Panc1 (cell line): ENCODE results near the gene ARHGEF28. TPM values are rescaled to one million over a fixed set of nuclear protein-coding genes. Genes with fewer than 3 reads are reported as not detected.

ENCODE experiments used
- ATAC-seq: fragments of 200-7000 bp; cut with Tn5 transposase; 2 replicates; pipeline ENCODE4 v1.9.1; 2020; ENCODE audit warnings: mild to moderate bottlenecking, moderate library complexity
- BruUV-seq: library from RNA; stranded (reverse); fragments of 400-500 nt; replicated peaks from 2 replicates; lab custom pipeline; 2021; lab: Mats Ljungman, UMichigan
- CTCF ChIA-PET: fragments of 300-600 bp; sonication (Branson Sonifier 250); formaldehyde crosslinking; loops from one replicate; lab custom pipeline; 2022; ENCODE audit warnings: antibody characterized with exemption; lab: Charles Lee
- POLR2A ChIA-PET: fragments of 300-600 bp; sonication (Branson Sonifier 250); formaldehyde crosslinking; loops from one replicate; lab custom pipeline; 2022; ENCODE audit warnings: antibody characterized with exemption; lab: Charles Lee
- DNase-seq: peaks from one replicate; pipeline ENCODE4 v3.0.0-alpha.2; 2010; ENCODE audit warnings: low read depth, low spot score
- H3K27ac ChIP-seq: 2 replicates; pipeline ENCODE4 v1.5.1; 2011; ENCODE audit warnings: mild to moderate bottlenecking, low read length, inconsistent platforms
- H3K27me3 ChIP-seq: fragments of 200-500 bp; sonication (Bioruptor generic); 2 replicates; pipeline ENCODE4 v1.6.0; 2014; ENCODE audit warnings: low read length, inconsistent platforms; ENCODE audit not compliant: control insufficient read depth, insufficient read depth
- H3K36me3 ChIP-seq: fragments of 200-500 bp; sonication (Bioruptor generic); 2 replicates; pipeline ENCODE4 v1.5.1; 2014; ENCODE audit warnings: inconsistent platforms, mild to moderate bottlenecking, low read length, moderate library complexity; ENCODE audit not compliant: control insufficient read depth, insufficient read depth
- H3K4me1 ChIP-seq: 2 replicates; pipeline ENCODE4 v1.5.1; 2011; ENCODE audit warnings: inconsistent platforms, mild to moderate bottlenecking, low read length, moderate library complexity; ENCODE audit not compliant: control insufficient read depth, insufficient read depth
- H3K4me3 ChIP-seq, 2 experiments: 2 replicates each; pipeline ENCODE4 v1.5.1; 2011 to 2012; ENCODE audit warnings: low read depth in 2 of 2, low read length in 2 of 2, mild to moderate bottlenecking in 2 of 2, inconsistent platforms in 1 of 2, moderate library complexity in 1 of 2
- H3K9me3 ChIP-seq: fragments of 200-500 bp; sonication (Bioruptor generic); 2 replicates; pipeline ENCODE4 v1.5.1; 2014; ENCODE audit warnings: low read depth, mild to moderate bottlenecking, inconsistent platforms, low read length, moderate library complexity; ENCODE audit not compliant: control insufficient read depth, insufficient read depth
- CTCF ChIP-seq: fragments of 450-650 bp; IDR thresholded peaks from 2 replicates; pipeline ENCODE4 v1.5.1; 2017; ENCODE audit warnings: mild to moderate bottlenecking
- POLR2AphosphoS5 ChIP-seq: IDR thresholded peaks from 2 replicates; pipeline ENCODE4 v1.6.1; 2012; ENCODE audit warnings: mild to moderate bottlenecking, low read depth, low read length, moderate library complexity
- REST ChIP-seq, 2 experiments: IDR thresholded peaks; 2 replicates each; pipeline ENCODE4 v1.6.1; 2011 to 2012; ENCODE audit warnings: low read depth in 2 of 2, control low read depth in 1 of 2, low read length in 1 of 2, mild to moderate bottlenecking in 1 of 2, moderate library complexity in 1 of 2; ENCODE audit not compliant: insufficient read depth in 1 of 2
- SIN3A ChIP-seq: IDR thresholded peaks from 2 replicates; pipeline ENCODE4 v1.6.1; 2012; ENCODE audit warnings: low read depth, mild to moderate bottlenecking, low read length, moderate library complexity, borderline replicate concordance; ENCODE audit not compliant: insufficient read depth
- TCF7L2 ChIP-seq: IDR thresholded peaks from 2 replicates; pipeline ENCODE4 v1.6.1; 2011; ENCODE audit warnings: mild to moderate bottlenecking, low read depth, low read length, inconsistent platforms
- in situ Hi-C: cut with HindIII; loops from 2 replicates; pipeline ENCODE4 v1.10.0; 2016; ENCODE audit warnings: low sequenced_read_pairs, low pct_unique_long_range_greater_than_20kb
- intact Hi-C: fragments of 100-400 bp; cut with micrococcal nuclease; formaldehyde crosslinking; loops from one replicate; pipeline ENCODE4 v1.10.0; 2022; ENCODE audit not compliant: unreplicated experiment
- total RNA-seq: library from RNA; stranded (reverse); gene quantifications from one replicate; pipeline ENCODE4 v1.2.1, GENCODE V29; 2021; ENCODE audit not compliant: unreplicated experiment

Gene ARHGEF28
- total RNA-seq, 1 experiment from 2014 or later, result 34.8 TPM

- CTCF ChIA-PET, result no interaction called here
- no peak overlapping the region for H3K27ac ChIP-seq
- no peaks in the 10 kb centered on the region for H3K36me3 ChIP-seq
- ATAC-seq (no peak), DNase-seq (no peak)
- no peaks in the 10 kb centered on the region for H3K9me3 ChIP-seq
- no peaks in the 10 kb centered on the region for H3K27me3 ChIP-seq
- intact Hi-C loops (no loop called here), in situ Hi-C loops (no loop called here)
- POLR2A ChIA-PET, result no interaction called here
- H3K4me1 ChIP-seq, result peaks cover 9% of the 10 kb centered on the region; the same call in 1 of the 2 replicates
- TF ChIP-seq REST (IDR thresholded peaks at IDR 0.05; ENCODE audit: insufficient read depth in 1 of 2, low read depth in 2 of 2, low read length in 1 of 2), result no peak
- no peak for TF ChIP-seq SIN3A
- TF ChIP-seq TCF7L2, result no peak
- no TSS peak for BruUV-seq
- no peak overlapping the region for H3K4me3 ChIP-seq
Measured at GRCh38 chr5:73751254-73751914, 125.4 kb downstream of the ARHGEF28 start.

DNA sequence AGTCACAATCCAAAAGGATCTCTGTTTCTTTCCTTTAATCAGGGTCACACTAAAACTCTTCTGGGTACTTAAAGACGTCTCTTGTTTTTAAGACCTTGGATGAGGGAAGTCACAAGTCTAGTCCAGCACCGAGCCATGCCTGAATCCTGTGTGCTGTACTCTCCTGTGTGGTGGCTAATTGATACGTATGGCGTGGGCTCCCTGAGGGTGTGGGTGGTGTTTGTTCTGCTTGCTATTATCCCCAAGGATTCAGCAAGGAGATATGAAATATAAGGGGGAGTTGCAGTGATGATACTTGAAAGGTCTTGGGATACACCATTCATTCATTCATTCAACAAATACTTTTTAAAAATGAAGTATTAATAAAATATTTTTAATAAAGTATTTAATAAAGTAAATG is 128.3 kb downstream of the ARHGEF28 start:
- no peak for DNase-seq
- in situ Hi-C loops (no loop called here), intact Hi-C loops (no loop called here)
- TF ChIP-seq POLR2AphosphoS5 (no peak), TCF7L2 (no peak), SIN3A (no peak), REST (IDR thresholded peaks at IDR 0.05; ENCODE audit: insufficient read depth in 1 of 2, low read depth in 2 of 2, low read length in 1 of 2) (no peak), CTCF (no peak)
- no peaks in the 10 kb centered on the region for H3K27me3 ChIP-seq
- H3K4me3 ChIP-seq, result no peak overlapping the region
- no TSS peak for BruUV-seq
- H3K36me3 ChIP-seq, result no peaks in the 10 kb centered on the region
- H3K9me3 ChIP-seq, result no peaks in the 10 kb centered on the region
- ATAC-seq, result no peak
- no peak overlapping the region for H3K27ac ChIP-seq
- H3K4me1 ChIP-seq, result peaks cover under 1% of the 10 kb centered on the region; the same call in 1 of the 2 replicates
- CTCF ChIA-PET, result interaction anchor here (0.6 kb wide), 1 partner anchor 50 kb away, joined by 4 read pairs; no protein-coding TSS in a partner anchor
- POLR2A ChIA-PET, result no interaction called here
